ENCODE results near the gene DGKB.

Gene DGKB

GRCh38 chr7:14821757-14822480 lies 80.6 kb downstream of the DGKB start:
- DNase-seq (ENCODE audit: low spot score) = no peak

GRCh38 chr7:14818871-14819270 lies 83.7 kb downstream of the DGKB start:
- DNase-seq (ENCODE audit: low spot score) = no peak

GRCh38 chr7:14817829-14818614 lies 84.5 kb downstream of the DGKB start:
- no peak for DNase-seq (ENCODE audit: low spot score)

- DNase-seq (ENCODE audit: low spot score) = no peak
Observed at GRCh38 chr7:14807507-14807906, 95.0 kb downstream of the DGKB start.

- no peak for DNase-seq (ENCODE audit: low spot score)
Observed at GRCh38 chr7:14806891-14807290, 95.7 kb downstream of the DGKB start.

- no peak for DNase-seq (ENCODE audit: low spot score)
Observed at GRCh38 chr7:14805105-14805719, 97.3 kb downstream of the DGKB start.

- DNase-seq (ENCODE audit: low spot score) = no peak
Observed at GRCh38 chr7:14800664-14801063, 101.9 kb downstream of the DGKB start.

- no peak for DNase-seq (ENCODE audit: low spot score)
Observed at GRCh38 chr7:14793151-14793550, 109.4 kb downstream of the DGKB start.

GRCh38 chr7:14787551-14787950 lies 115.0 kb downstream of the DGKB start:
- DNase-seq (ENCODE audit: low spot score) = no peak

- DNase-seq (ENCODE audit: low spot score) = no peak
Observed at GRCh38 chr7:14786314-14786895, 116.1 kb downstream of the DGKB start.

- DNase-seq (ENCODE audit: low spot score) = no peak
Observed at GRCh38 chr7:14777806-14778205, 124.7 kb downstream of the DGKB start.

GRCh38 chr7:14776266-14776665 lies 126.3 kb downstream of the DGKB start:
- DNase-seq (ENCODE audit: low spot score) = no peak

- DNase-seq (ENCODE audit: low spot score) = no peak
Observed at GRCh38 chr7:14773729-14774271, 128.8 kb downstream of the DGKB start.

GRCh38 chr7:14770614-14771013 lies 131.9 kb downstream of the DGKB start:
- no peak for DNase-seq (ENCODE audit: low spot score)

GRCh38 chr7:14769261-14769660 lies 133.3 kb downstream of the DGKB start:
- DNase-seq (ENCODE audit: low spot score) = no peak

GRCh38 chr7:14767716-14768425 lies 134.7 kb downstream of the DGKB start:
- no peak for DNase-seq (ENCODE audit: low spot score)

GRCh38 chr7:14766747-14767146 lies 135.8 kb downstream of the DGKB start:
- no peak for DNase-seq (ENCODE audit: low spot score)

GRCh38 chr7:14765731-14766130 lies 136.8 kb downstream of the DGKB start:
- DNase-seq (ENCODE audit: low spot score) = no peak

GRCh38 chr7:14762561-14762960 lies 140.0 kb downstream of the DGKB start:
- no peak for DNase-seq (ENCODE audit: low spot score)

- no peak for DNase-seq (ENCODE audit: low spot score)
Observed at GRCh38 chr7:14761510-14762296, 140.8 kb downstream of the DGKB start.

Data from ecto neural progenitor cell (in vitro differentiated cells).